ENCODE measurements around the gene FBLN2. TPM values are rescaled to one million over a fixed set of nuclear protein-coding genes. Genes with fewer than 3 reads are reported as not detected.

FBLN2 gene
- polyA plus RNA-seq, 2 of the 4 experiments (the other 2 are of a cell fraction): 1.1 to 2.7 TPM

GRCh38 chr3:13549623-13550422, 898 bp downstream of the FBLN2 start:
- ChIA-PET POLR2A (no interaction called here), CTCF (interaction anchor here (0.7 to 2.9 kb wide), 5 partner anchors 50 to 101 kb away, joined by 3 to 13 read pairs (median 5); no protein-coding TSS in a partner anchor)
- 92% methylated on average over 16 of the region's 18 CpGs for WGBS (ENCODE audit: missing lambda C conversion rate)
- ATAC-seq (no peak), FAIRE-seq (no peak), DNase-seq (ENCODE audit: low read depth in 1 of 2, low spot score in 1 of 2) (no peak)
- Histone ChIP-seq H3K4me2 (no peak overlapping the region; the same call in 2 of the 3 replicates), H3K4me1 (peaks cover 25% of the 10 kb centered on the region), H3K4me3 (no peak overlapping the region), H3K9me3 (no peaks in the 10 kb centered on the region), H3K27ac (peak overlapping the region in 1 of 2 experiments; percentile 30; a peak in 1 of 6 replicates)
- TF ChIP-seq ZNF302 (CRISPR knock-in tag; IDR thresholded peaks at IDR 0.05) (no peak), GATA3 (IDR thresholded peaks at IDR 0.05; ENCODE audit: borderline replicate concordance) (no peak), ATOH8 (CRISPR knock-in tag; IDR thresholded peaks at IDR 0.05; ENCODE audit: low read depth) (no peak), ZC3H11A (IDR thresholded peaks at IDR 0.05) (no peak), ESRRA (IDR thresholded peaks at IDR 0.05; ENCODE audit: borderline replicate concordance, low read length) (no peak), SREBF2 (IDR thresholded peaks at IDR 0.05) (no peak), CBX2 (IDR thresholded peaks at IDR 0.05; ENCODE audit: borderline replicate concordance, low read depth) (no peak), EHMT2 (IDR thresholded peaks at IDR 0.05; ENCODE audit: low read depth) (no peak), FOSL2 (IDR thresholded peaks at IDR 0.05) (no peak), FOSL2 (CRISPR knock-in tag; IDR thresholded peaks at IDR 0.05) (no peak), POLR2AphosphoS2 (conservative IDR thresholded peaks at IDR 0.05; ENCODE audit: low read length) (no peak), PBX3 (IDR thresholded peaks at IDR 0.05) (no peak), HEYL (CRISPR knock-in tag; IDR thresholded peaks at IDR 0.05) (no peak), CTCF (IDR thresholded peaks at IDR 0.05) (no peak), FOSB (CRISPR knock-in tag; IDR thresholded peaks at IDR 0.05) (no peak)

GRCh38 chr3:13550423-13550690, 1.4 kb downstream of the FBLN2 start:
- no peak for DNase-seq (ENCODE audit: low read depth in 1 of 2, low spot score in 1 of 2)

GRCh38 chr3:13550791-13551360, 2.0 kb downstream of the FBLN2 start:
- H3K4me2 ChIP-seq: no peak overlapping the region
- CTCF ChIA-PET: interaction anchor here (0.8 to 2.9 kb wide), 5 partner anchors 44 to 105 kb away, joined by 3 to 13 read pairs (median 5); no protein-coding TSS in a partner anchor
- 92% methylated on average over 11 of the region's 13 CpGs for WGBS (ENCODE audit: missing lambda C conversion rate)
- FAIRE-seq: no peak
- ATAC-seq: no peak
- no peaks in the 10 kb centered on the region for H3K9me3 ChIP-seq
- no peak overlapping the region for H3K4me3 ChIP-seq
- TF ChIP-seq CHD2 (IDR thresholded peaks at IDR 0.05; ENCODE audit: low read length, partially characterized antibody) (no peak), HOXA7 (CRISPR knock-in tag; IDR thresholded peaks at IDR 0.05) (no peak), ZC3H11A (IDR thresholded peaks at IDR 0.05) (no peak), CEBPB (IDR thresholded peaks at IDR 0.05) (no peak), ELK1 (IDR thresholded peaks at IDR 0.05; ENCODE audit: low read depth, low read length) (no peak), PBX3 (IDR thresholded peaks at IDR 0.05) (no peak), HEYL (CRISPR knock-in tag; IDR thresholded peaks at IDR 0.05) (no peak), EHF (CRISPR knock-in tag; IDR thresholded peaks at IDR 0.05) (no peak), HDAC2 (IDR thresholded peaks at IDR 0.05) (no peak), POLR2A (IDR thresholded peaks at IDR 0.05; ENCODE audit: low read length) (no peak), NPAS2 (CRISPR knock-in tag; IDR thresholded peaks at IDR 0.05; ENCODE audit: borderline replicate concordance) (no peak), TP53 (CRISPR knock-in tag; IDR thresholded peaks at IDR 0.05) (no peak)
- H3K27ac ChIP-seq: no peak overlapping the region
- peaks cover 17% of the 10 kb centered on the region for H3K4me1 ChIP-seq
- POLR2A ChIA-PET: no interaction called here
- DNase-seq (ENCODE audit: low read depth in 1 of 2, low spot score in 1 of 2): no peak

More at GRCh38 chr3:13550423-13550690, 1.4 kb downstream of the FBLN2 start:
- no peak for FAIRE-seq
- H3K4me1 ChIP-seq: peaks cover 22% of the 10 kb centered on the region
- H3K27ac ChIP-seq: peak overlapping the region in 1 of 2 experiments; percentile 30; a peak in 1 of 6 replicates
- CTCF ChIA-PET: interaction anchor here (0.7 to 2.9 kb wide), 4 partner anchors 51 to 98 kb away, joined by 3 to 13 read pairs (median 8); no protein-coding TSS in a partner anchor
- H3K9me3 ChIP-seq: no peaks in the 10 kb centered on the region
- POLR2A ChIA-PET: no interaction called here
- no peak overlapping the region for H3K4me2 ChIP-seq
- no peak for ATAC-seq
- no peak overlapping the region for H3K4me3 ChIP-seq
- TF ChIP-seq EHF (CRISPR knock-in tag; IDR thresholded peaks at IDR 0.05) (no peak), KDM5A (IDR thresholded peaks at IDR 0.05) (no peak), MYC (IDR thresholded peaks at IDR 0.05; ENCODE audit: borderline replicate concordance, low read length) (no peak)
- 83% methylated on average over 2 of the region's 2 CpGs for WGBS (ENCODE audit: missing lambda C conversion rate)

Measured in A549 (cell line).